HepG2 (cell line): Measurements from ENCODE around the gene BORCS5. TPM values are rescaled to one million over a fixed set of nuclear protein-coding genes. Genes with fewer than 3 reads are reported as not detected.

Source experiments
- ATAC-seq: fragments of 200-7000 bp; cut with Tn5 transposase; 3 replicates; pipeline ENCODE4 v1.9.1; 2020; ENCODE audit warnings: mild to moderate bottlenecking, moderate library complexity
- BruUV-seq: library from RNA; stranded (reverse); fragments of 400-500 nt; replicated peaks from 2 replicates; lab custom pipeline; 2021; lab: Mats Ljungman, UMichigan
- CTCF ChIA-PET: fragments of 300-600 bp; formaldehyde crosslinking; extraction: SDS; loops from one replicate; lab custom pipeline; 2021; ENCODE audit warnings: low total read pairs, inconsistent platforms, low intra/inter-chr PET ratio; lab: Yijun Ruan, JAX
- POLR2A ChIA-PET: fragments of 350-600 bp; sonication (Branson Sonifier 250); formaldehyde crosslinking; loops from one replicate; lab custom pipeline; 2020; ENCODE audit warnings: antibody characterized with exemption, inconsistent platforms; lab: Yijun Ruan, JAX
- DNase-seq: peaks from one replicate; pipeline ENCODE4 v3.0.0-alpha.2; 2015; ENCODE audit warnings: low spot score
- FAIRE-seq: peaks from 3 replicates; lab custom pipeline; 2011; peaks lifted over from hg19 to GRCh38; lab: Jason Lieb, UNC
- H2AFZ ChIP-seq: one replicate; pipeline ENCODE4 v1.6.1; 2011; ENCODE audit warnings: low read length, inconsistent platforms
- H3K27ac ChIP-seq: fragments of 300-600 bp; 3 replicates; pipeline ENCODE4 v1.8.0; 2011; ENCODE audit warnings: mixed run types, mild to moderate bottlenecking, mixed read lengths, low read length, inconsistent platforms; ENCODE audit not compliant: insufficient read depth; ENCODE audit errors: extremely low read length
- H3K27me3 ChIP-seq, 2 experiments: fragments of 200-600 bp in 1 of 2; 2 replicates in 1 of 2; 3 replicates in 1 of 2; pipeline versions ENCODE4 v1.6.0 to v1.8.0; 2011; ENCODE audit warnings: low read length in 2 of 2, mild to moderate bottlenecking in 2 of 2, moderate library complexity in 2 of 2, inconsistent platforms in 1 of 2; ENCODE audit not compliant: insufficient read depth in 2 of 2, control insufficient read depth in 1 of 2
- H3K36me3 ChIP-seq, 2 experiments: fragments of 200-600 bp in 1 of 2; replicated peaks in 1 of 2; 2 replicates in 1 of 2; 3 replicates in 1 of 2; pipeline versions ENCODE4 v1.5.1 to v1.8.0; 2011; ENCODE audit warnings: low read length in 2 of 2, inconsistent platforms in 1 of 2; ENCODE audit not compliant: insufficient read depth in 2 of 2, control insufficient read depth in 1 of 2
- H3K4me1 ChIP-seq: 2 replicates; pipeline ENCODE4 v1.5.1; 2012; ENCODE audit warnings: low read length, inconsistent platforms; ENCODE audit not compliant: insufficient read depth
- H3K4me2 ChIP-seq: 2 replicates; pipeline ENCODE4 v1.6.0; 2011; ENCODE audit warnings: low read depth, low read length, inconsistent platforms
- H3K4me3 ChIP-seq, 3 experiments: fragments of 200-600 bp in 1 of 3; sonication (generic), shearing (Covaris generic) in 1 of 3; replicated peaks in 1 of 3; 2 replicates each; pipeline ENCODE4 v1.5.1; 2011 to 2016; ENCODE audit warnings: low read length in 3 of 3, inconsistent platforms in 2 of 3, low read depth in 2 of 3, mild to moderate bottlenecking in 2 of 3, control low read depth in 1 of 3, mixed read lengths in 1 of 3; ENCODE audit not compliant: insufficient read depth in 1 of 3
- H3K79me2 ChIP-seq: one replicate; pipeline ENCODE4 v1.6.1; 2011; ENCODE audit warnings: low read length, inconsistent platforms; ENCODE audit not compliant: insufficient read depth
- H3K9ac ChIP-seq: 2 replicates; pipeline ENCODE4 v1.6.0; 2011; ENCODE audit warnings: mild to moderate bottlenecking, low read depth, low read length, inconsistent platforms; ENCODE audit not compliant: insufficient read depth
- H3K9me3 ChIP-seq: 2 replicates; pipeline ENCODE4 v1.5.1; 2012; ENCODE audit warnings: mild to moderate bottlenecking, low read length
- H4K20me1 ChIP-seq: 2 replicates; pipeline ENCODE4 v1.6.0; 2011; ENCODE audit warnings: inconsistent platforms, mild to moderate bottlenecking, low read length, moderate library complexity; ENCODE audit not compliant: insufficient read depth
- ATF2 ChIP-seq: sonication (generic); formaldehyde crosslinking; IDR thresholded peaks from 2 replicates; pipeline ENCODE4 v1.4.0; 2020; ENCODE audit warnings: missing genetic modification reagents
- KLF12 ChIP-seq: sonication (generic); formaldehyde crosslinking; IDR thresholded peaks from 2 replicates; pipeline ENCODE4 v1.4.0; 2020; ENCODE audit warnings: missing genetic modification reagents, borderline replicate concordance
- PAX8 ChIP-seq: sonication (generic); formaldehyde crosslinking; IDR thresholded peaks from 2 replicates; pipeline ENCODE4 v1.8.0; 2022; ENCODE audit warnings: mild to moderate bottlenecking, missing genetic modification reagents, borderline replicate concordance
- PITX1 ChIP-seq: sonication (generic); formaldehyde crosslinking; IDR thresholded peaks from 2 replicates; pipeline ENCODE4 v1.5.1; 2020; ENCODE audit warnings: mild to moderate bottlenecking, missing genetic modification reagents
- SKIL ChIP-seq: sonication (generic); formaldehyde crosslinking; IDR thresholded peaks from 2 replicates; pipeline ENCODE4 v1.8.0; 2022; ENCODE audit warnings: missing genetic modification reagents, mild to moderate bottlenecking, moderate library complexity, borderline replicate concordance
- ZNF512B ChIP-seq: sonication (generic); formaldehyde crosslinking; IDR thresholded peaks from 2 replicates; pipeline ENCODE4 v1.5.1; 2020; ENCODE audit warnings: missing genetic modification reagents, mild to moderate bottlenecking, borderline replicate concordance
- ZNF549 ChIP-seq: sonication (generic); formaldehyde crosslinking; IDR thresholded peaks from 2 replicates; pipeline ENCODE4 v1.5.0; 2020; ENCODE audit warnings: missing genetic modification reagents
- ZNF766 ChIP-seq: sonication (generic); formaldehyde crosslinking; IDR thresholded peaks from 2 replicates; pipeline ENCODE4 v1.5.0; 2020; ENCODE audit warnings: missing genetic modification reagents, borderline replicate concordance
- ZNF777 ChIP-seq: sonication (generic); formaldehyde crosslinking; IDR thresholded peaks from 2 replicates; pipeline ENCODE4 v1.4.0; 2020; ENCODE audit warnings: missing genetic modification reagents
- WGBS: methylation state at CpG from one replicate; pipeline ENCODE4 v1.1.6; 2017; ENCODE audit warnings: low lambda C conversion rate; 5-methylcytosine and 5-hydroxymethylcytosine counted together
- in situ Hi-C: cut with HindIII; loops from 2 replicates; pipeline ENCODE4 v1.10.0; 2017; ENCODE audit warnings: low pct_unique_long_range_greater_than_20kb; ENCODE audit not compliant: extremely low pct_ligation_motif_present
- intact Hi-C: fragments of 100-400 bp; cut with micrococcal nuclease; formaldehyde crosslinking; loops from one replicate; pipeline ENCODE4 v1.10.0; 2022; ENCODE audit not compliant: unreplicated experiment
- polyA plus RNA-seq, 8 experiments: library from polyadenylated mRNA; depleted of rRNA in 3 of 8; stranded (reverse) in 7 of 8; unstranded in 1 of 8; fragments of >200 nt; fragmentation: Illumina TruSeq in 4 of 8; extraction: Trizol in 4 of 8; gene quantifications; 2 replicates each; pipeline versions ENCODE4 v1.2.1 to v1.2.3, GENCODE V29; 2011 to 2016; ENCODE audit warnings: low read depth in 4 of 8, missing spikeins in 1 of 8, mixed read lengths in 1 of 8; ENCODE audit not compliant: insufficient read depth in 1 of 8
- total RNA-seq, 5 experiments: library from RNA; depleted of rRNA; stranded (reverse); fragments of >200 nt; fragmentation: Illumina TruSeq; extraction: Trizol; gene quantifications; 2 replicates each; pipeline ENCODE4 v1.2.3, GENCODE V29; 2016; ENCODE audit warnings: low read depth in 1 of 5

Gene BORCS5
- total and polyA plus RNA-seq, 2 of the 13 experiments (the other 11 are each of a cell fraction or from before 2014, with no cell fraction given): 3.9 to 4.7 TPM

- WGBS: 100% methylated on average over 3 of the region's 3 CpGs
- H3K9me3 ChIP-seq: no peaks in the 10 kb centered on the region
- intact Hi-C loops: no loop called here
- H3K9ac ChIP-seq: no peak overlapping the region
- FAIRE-seq (no peak), DNase-seq (no peak)
- BruUV-seq: no TSS peak
- H3K36me3 ChIP-seq: no peaks in the 10 kb centered on the region
- CTCF ChIA-PET: no interaction called here
- POLR2A ChIA-PET: no interaction called here
- H4K20me1 ChIP-seq: no peaks in the 10 kb centered on the region
- no peak overlapping the region for H2AFZ ChIP-seq
- in situ Hi-C loops: no loop called here
- peaks cover 93% of the 10 kb centered on the region for H3K4me1 ChIP-seq
- no peaks in the 10 kb centered on the region for H3K27me3 ChIP-seq
- peak overlapping the region; percentile 60 for H3K27ac ChIP-seq
- H3K4me2 ChIP-seq: no peak overlapping the region
- H3K4me3 ChIP-seq: no peak overlapping the region
- TF ChIP-seq ATF2: no peak
- peak; percentile 93; the same call in 1 of the 2 replicates for TF ChIP-seq ZNF766
- TF ChIP-seq, all 625 proteins: peak for 1
- peaks cover 13% of the 10 kb centered on the region for H3K79me2 ChIP-seq
- no peak for ATAC-seq
Observed at GRCh38 chr12:12381982-12382381, 25.1 kb downstream of the BORCS5 start.

- Histone ChIP-seq H4K20me1 (no peaks in the 10 kb centered on the region), H3K27me3 (no peaks in the 10 kb centered on the region), H3K9ac (peak overlapping the region; percentile 55), H3K9me3 (no peaks in the 10 kb centered on the region), H3K27ac (peak overlapping the region; percentile 86), H2AFZ (no peak overlapping the region), H3K4me3 (peak overlapping the region in 2 of 3 experiments; percentile 20 to 24; a peak in 2 of 6 replicates), H3K79me2 (peaks cover 13% of the 10 kb centered on the region), H3K36me3 (no peaks in the 10 kb centered on the region), H3K4me1 (peaks cover 85% of the 10 kb centered on the region), H3K4me2 (peak overlapping the region; percentile 67)
- intact Hi-C loops (no loop called here), in situ Hi-C loops (no loop called here)
- POLR2A ChIA-PET: interaction anchor here (0.7 to 2.6 kb wide), 14 partner anchors 9 to 341 kb away, joined by 3 to 28 read pairs (median 4); partner anchors contain the start of genes BORCS5, CREBL2, DUSP16 and MANSC1
- FAIRE-seq (peak; percentile 82), DNase-seq (peak; percentile 88), ATAC-seq (peak; percentile 94)
- TSS peak; percentile 89 for BruUV-seq
- CTCF ChIA-PET: no interaction called here
- WGBS: 7% methylated on average over 7 of the region's 7 CpGs
- peak; percentile 25; the same call in 1 of the 2 replicates for TF ChIP-seq KLF12 (CRISPR knock-in tag)
- TF ChIP-seq ZNF512B (CRISPR knock-in tag): no peak
- no peak for TF ChIP-seq ZNF549 (CRISPR knock-in tag)
- TF ChIP-seq SKIL (CRISPR knock-in tag): no peak
- TF ChIP-seq ZNF777 (CRISPR knock-in tag): no peak
- TF ChIP-seq PAX8 (CRISPR knock-in tag): no peak
- TF ChIP-seq PITX1 (CRISPR knock-in tag): peak; percentile 74
Observed at GRCh38 chr12:12384571-12385340, 27.9 kb downstream of the BORCS5 start.
